OCI-LY3 (cell line): ENCODE data around the gene AUTS2.
A peak's percentile ranks its signal among the peaks of the same experiment; 100 is the strongest.

Experiments used
- H2AFZ ChIP-seq: fragments of 200-600, 300-600 bp; shearing (Covaris generic); 2 replicates; pipeline ENCODE4 v1.6.0; 2014; ENCODE audit warnings: antibody characterized with exemption, low read depth, low read length
- H3K27ac ChIP-seq: fragments of 200-600, 300-600 bp; sonication (generic); 2 replicates; pipeline ENCODE4 v1.5.1; 2014; ENCODE audit warnings: mild to moderate bottlenecking, low read length, moderate library complexity, mixed read lengths
- H3K27me3 ChIP-seq: fragments of 200-600, 300-600 bp; sonication (generic); 2 replicates; pipeline ENCODE4 v1.6.1; 2014; ENCODE audit warnings: low read depth, low read length, mixed read lengths
- H3K36me3 ChIP-seq: fragments of 200-600, 300-600 bp; sonication (generic); replicated peaks from 2 replicates; pipeline ENCODE3; 2014; ENCODE audit warnings: low read depth, low read length, mixed read lengths
- H3K4me1 ChIP-seq: fragments of 300-600, 200-600 bp; sonication (generic); 2 replicates; pipeline ENCODE4 v1.6.1; 2014; ENCODE audit warnings: low read length, mixed read lengths
- H3K4me2 ChIP-seq: fragments of 200-600, 300-600 bp; sonication (generic); 2 replicates; pipeline ENCODE4 v1.6.1; 2014; ENCODE audit warnings: low read length, mixed read lengths
- H3K4me3 ChIP-seq: fragments of 300-600, 200-600 bp; sonication (generic); 2 replicates; pipeline ENCODE4 v1.5.1; 2014; ENCODE audit warnings: antibody characterized with exemption, mild to moderate bottlenecking, low read length, moderate library complexity
- H3K79me2 ChIP-seq: fragments of 300-600, 200-600 bp; shearing (Covaris generic); 2 replicates; pipeline ENCODE4 v1.6.1; 2014; ENCODE audit warnings: mild to moderate bottlenecking, low read length, mixed read lengths
- H3K9ac ChIP-seq: fragments of 300-600, 200-600 bp; shearing (Covaris generic); 2 replicates; pipeline ENCODE4 v1.6.0; 2014; ENCODE audit warnings: mild to moderate bottlenecking, low read length, moderate library complexity
- H3K9me3 ChIP-seq: fragments of 200-600, 300-600 bp; shearing (Covaris generic); 2 replicates; pipeline ENCODE4 v1.6.1; 2014; ENCODE audit warnings: low read length, mixed read lengths; ENCODE audit not compliant: insufficient read depth
- H4K20me1 ChIP-seq: fragments of 200-600, 300-600 bp; sonication (generic); 2 replicates; pipeline ENCODE4 v1.6.1; 2016; ENCODE audit warnings: low read length, mixed read lengths; ENCODE audit not compliant: insufficient read depth
- CTCF ChIP-seq: fragments of 200-600, 300-600 bp; sonication (generic); IDR thresholded peaks from 2 replicates; pipeline ENCODE4 v1.5.1; 2014; ENCODE audit warnings: antibody characterized with exemption, low read length, low read depth
- EZH2phosphoT487 ChIP-seq: fragments of 200-600 bp; shearing (Covaris generic); IDR thresholded peaks from 2 replicates; pipeline ENCODE4 v1.6.1; 2018; ENCODE audit warnings: antibody characterized with exemption, mixed run types, low read depth

The AUTS2 gene

GRCh38 chr7:69673074-69673473, 74.8 kb downstream of the AUTS2 start:
- H3K36me3 ChIP-seq, result no peaks in the 10 kb centered on the region
- H3K27me3 ChIP-seq, result no peaks in the 10 kb centered on the region
- no peak overlapping the region for H2AFZ ChIP-seq
- H3K9ac ChIP-seq, result no peak overlapping the region
- H3K4me2 ChIP-seq, result no peak overlapping the region
- H3K4me3 ChIP-seq, result no peak overlapping the region
- no peaks in the 10 kb centered on the region for H3K4me1 ChIP-seq
- TF ChIP-seq EZH2phosphoT487 (no peak), CTCF (no peak)
- no peaks in the 10 kb centered on the region for H3K9me3 ChIP-seq
- H4K20me1 ChIP-seq, result no peaks in the 10 kb centered on the region
- no peaks in the 10 kb centered on the region for H3K79me2 ChIP-seq
- H3K27ac ChIP-seq, result no peak overlapping the region

GRCh38 chr7:69674701-69675182, 76.5 kb downstream of the AUTS2 start:
- Histone ChIP-seq H4K20me1 (no peaks in the 10 kb centered on the region), H3K4me3 (no peak overlapping the region), H2AFZ (no peak overlapping the region), H3K27me3 (no peaks in the 10 kb centered on the region), H3K27ac (no peak overlapping the region), H3K36me3 (no peaks in the 10 kb centered on the region), H3K9me3 (no peaks in the 10 kb centered on the region), H3K79me2 (no peaks in the 10 kb centered on the region), H3K9ac (no peak overlapping the region), H3K4me2 (no peak overlapping the region), H3K4me1 (no peaks in the 10 kb centered on the region)
- no peak for TF ChIP-seq EZH2phosphoT487
- TF ChIP-seq CTCF, result no peak

GRCh38 chr7:69676247-69676646, 78.0 kb downstream of the AUTS2 start:
- H3K9me3 ChIP-seq, result no peaks in the 10 kb centered on the region
- no peaks in the 10 kb centered on the region for H3K79me2 ChIP-seq
- TF ChIP-seq EZH2phosphoT487 (no peak), CTCF (no peak)
- no peak overlapping the region for H3K9ac ChIP-seq
- H3K4me2 ChIP-seq, result no peak overlapping the region
- no peaks in the 10 kb centered on the region for H4K20me1 ChIP-seq
- H3K27me3 ChIP-seq, result no peaks in the 10 kb centered on the region
- no peak overlapping the region for H3K27ac ChIP-seq
- H3K36me3 ChIP-seq, result no peaks in the 10 kb centered on the region
- H2AFZ ChIP-seq, result no peak overlapping the region
- no peak overlapping the region for H3K4me3 ChIP-seq
- no peaks in the 10 kb centered on the region for H3K4me1 ChIP-seq

GRCh38 chr7:69677054-69677852, 79.0 kb downstream of the AUTS2 start:
- Histone ChIP-seq H3K27me3 (no peaks in the 10 kb centered on the region), H3K9me3 (peaks cover 3% of the 10 kb centered on the region; the same call in 1 of the 2 replicates), H3K4me2 (no peak overlapping the region), H4K20me1 (no peaks in the 10 kb centered on the region), H2AFZ (no peak overlapping the region), H3K27ac (no peak overlapping the region), H3K9ac (no peak overlapping the region), H3K36me3 (no peaks in the 10 kb centered on the region), H3K4me3 (no peak overlapping the region), H3K4me1 (no peaks in the 10 kb centered on the region), H3K79me2 (no peaks in the 10 kb centered on the region)
- 0 out of 2 replicates have a peak, but pooled peaks have one; percentile 18 for TF ChIP-seq CTCF
- TF ChIP-seq EZH2phosphoT487, result no peak
